Brain microvascular endothelial cell (primary cell): ENCODE results near the gene WDR48.

Source experiments
- DNase-seq: peaks from one replicate; pipeline ENCODE4 v3.0.0-alpha.2; 2020
- H3K27ac ChIP-seq: fragments of 250-450 bp; sonication (Bioruptor Pico); 2 replicates; pipeline ENCODE4 v1.5.1; 2020; ENCODE audit warnings: mild to moderate bottlenecking, moderate library complexity
- H3K27me3 ChIP-seq: fragments of 250-450 bp; sonication (Bioruptor Pico); replicated peaks from 2 replicates; pipeline ENCODE4 v1.5.1; 2020; ENCODE audit warnings: mild to moderate bottlenecking
- H3K36me3 ChIP-seq: fragments of 250-450 bp; sonication (Bioruptor Pico); replicated peaks from 2 replicates; pipeline ENCODE4 v1.5.1; 2020; ENCODE audit warnings: mild to moderate bottlenecking
- H3K4me3 ChIP-seq: 2 replicates; pipeline ENCODE4 v1.5.1; 2011; ENCODE audit warnings: low read depth, mild to moderate bottlenecking, control low read depth, low read length, moderate library complexity
- CTCF ChIP-seq: IDR thresholded peaks from 2 replicates; pipeline ENCODE4 v1.5.1; 2011; ENCODE audit warnings: low read depth, mild to moderate bottlenecking, moderate library complexity, low read length, control low read depth, inconsistent platforms; ENCODE audit errors: missing control alignments
- in situ Hi-C: cut with HindIII; loops from 2 replicates; pipeline ENCODE4 v1.10.0; 2017; ENCODE audit warnings: low sequenced_read_pairs, low pct_ligation_motif_present

The WDR48 gene

GRCh38 chr3:39103324-39103693 is 51.5 kb downstream of the WDR48 start:
- Histone ChIP-seq H3K27me3 (no peaks in the 10 kb centered on the region), H3K36me3 (peaks cover 28% of the 10 kb centered on the region), H3K4me3 (no peak overlapping the region), H3K27ac (no peak overlapping the region)
- TF ChIP-seq CTCF, result peak; percentile 27
- in situ Hi-C loops, result loop anchor here (25.0 kb wide), 1 partner anchor 184 kb away; the partner anchor contains the start of gene CX3CR1
- DNase-seq, result no peak

- H3K27me3 ChIP-seq, result no peaks in the 10 kb centered on the region
- DNase-seq, result no peak
- H3K27ac ChIP-seq, result no peak overlapping the region
- in situ Hi-C loops, result loop anchor here (25.0 kb wide), 1 partner anchor 183 kb away; the partner anchor contains the start of gene CX3CR1
- H3K4me3 ChIP-seq, result no peak overlapping the region
- TF ChIP-seq CTCF, result no peak
- H3K36me3 ChIP-seq, result peaks cover 21% of the 10 kb centered on the region
These were observed 52.2 kb downstream of the WDR48 start for GRCh38 chr3:39103791-39104552.

GRCh38 chr3:39104961-39105686 is 53.3 kb downstream of the WDR48 start:
- H3K36me3 ChIP-seq, result peaks cover 13% of the 10 kb centered on the region
- DNase-seq, result no peak

GRCh38 chr3:39105687-39106063 is 53.9 kb downstream of the WDR48 start:
- peaks cover 8% of the 10 kb centered on the region for H3K36me3 ChIP-seq
- DNase-seq, result no peak
- TF ChIP-seq CTCF, result no peak
- H3K4me3 ChIP-seq, result no peak overlapping the region
- in situ Hi-C loops, result loop anchor here (25.0 kb wide), 1 partner anchor 182 kb away; the partner anchor contains the start of gene CX3CR1
- no peaks in the 10 kb centered on the region for H3K27me3 ChIP-seq
- no peak overlapping the region for H3K27ac ChIP-seq

More at GRCh38 chr3:39104961-39105686, 53.3 kb downstream of the WDR48 start:
- no peaks in the 10 kb centered on the region for H3K27me3 ChIP-seq
- H3K4me3 ChIP-seq, result no peak overlapping the region
- in situ Hi-C loops, result loop anchor here (25.0 kb wide), 1 partner anchor 182 kb away; the partner anchor contains the start of gene CX3CR1
- no peak overlapping the region for H3K27ac ChIP-seq
- TF ChIP-seq CTCF, result no peak

- in situ Hi-C loops, result loop anchor here (25.0 kb wide), 1 partner anchor 181 kb away; the partner anchor contains the start of gene CX3CR1
- peak; percentile 22 for DNase-seq
- Histone ChIP-seq H3K27me3 (no peaks in the 10 kb centered on the region), H3K27ac (peak overlapping the region; percentile 91), H3K4me3 (peak overlapping the region; percentile 88), H3K36me3 (peaks cover 8% of the 10 kb centered on the region)
- no peak for TF ChIP-seq CTCF
These were observed 54.5 kb downstream of the WDR48 start for GRCh38 chr3:39106281-39106811.
